Panc1 (cell line): ENCODE measurements around the gene MAP2K4.

Experiments
- POLR2AphosphoS5 ChIP-seq: IDR thresholded peaks from 2 replicates; pipeline ENCODE4 v1.6.1; 2012; ENCODE audit warnings: mild to moderate bottlenecking, low read depth, low read length, moderate library complexity
- SIN3A ChIP-seq: IDR thresholded peaks from 2 replicates; pipeline ENCODE4 v1.6.1; 2012; ENCODE audit warnings: low read depth, mild to moderate bottlenecking, low read length, moderate library complexity, borderline replicate concordance; ENCODE audit not compliant: insufficient read depth
- TCF7L2 ChIP-seq: IDR thresholded peaks from 2 replicates; pipeline ENCODE4 v1.6.1; 2011; ENCODE audit warnings: mild to moderate bottlenecking, low read depth, low read length, inconsistent platforms
- TF ChIP-seq, protein P1 (sequence below): fragments of 450-650 bp; IDR thresholded peaks from 2 replicates; pipeline ENCODE4 v1.5.1; 2017; ENCODE audit warnings: mild to moderate bottlenecking
- TF ChIP-seq, protein P2 (sequence below), 2 experiments: IDR thresholded peaks; 2 replicates each; pipeline ENCODE4 v1.6.1; 2011 to 2012; ENCODE audit warnings: low read depth in 2 of 2, control low read depth in 1 of 2, low read length in 1 of 2, mild to moderate bottlenecking in 1 of 2, moderate library complexity in 1 of 2; ENCODE audit not compliant: insufficient read depth in 1 of 2

DNA sequence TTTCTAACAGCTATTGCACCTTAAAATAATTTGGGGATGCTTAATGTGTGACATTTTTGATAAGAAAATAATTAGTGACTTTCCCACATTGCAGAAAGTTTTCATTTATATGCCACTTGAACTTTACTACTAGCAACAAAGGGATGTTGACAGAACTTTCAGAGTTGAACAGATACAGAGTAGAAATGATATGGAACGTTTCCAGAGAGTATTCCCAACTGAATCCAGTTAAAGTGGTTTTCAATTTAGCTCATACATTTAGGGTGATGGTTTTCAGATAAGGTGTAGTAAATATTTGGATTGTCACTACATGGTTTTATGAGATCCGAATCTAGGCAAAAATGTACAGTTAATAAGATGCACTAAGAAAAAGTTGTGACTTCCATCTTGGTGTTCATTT is 17.3 kb downstream of the MAP2K4 start:
- TF ChIP-seq, protein P1, sequence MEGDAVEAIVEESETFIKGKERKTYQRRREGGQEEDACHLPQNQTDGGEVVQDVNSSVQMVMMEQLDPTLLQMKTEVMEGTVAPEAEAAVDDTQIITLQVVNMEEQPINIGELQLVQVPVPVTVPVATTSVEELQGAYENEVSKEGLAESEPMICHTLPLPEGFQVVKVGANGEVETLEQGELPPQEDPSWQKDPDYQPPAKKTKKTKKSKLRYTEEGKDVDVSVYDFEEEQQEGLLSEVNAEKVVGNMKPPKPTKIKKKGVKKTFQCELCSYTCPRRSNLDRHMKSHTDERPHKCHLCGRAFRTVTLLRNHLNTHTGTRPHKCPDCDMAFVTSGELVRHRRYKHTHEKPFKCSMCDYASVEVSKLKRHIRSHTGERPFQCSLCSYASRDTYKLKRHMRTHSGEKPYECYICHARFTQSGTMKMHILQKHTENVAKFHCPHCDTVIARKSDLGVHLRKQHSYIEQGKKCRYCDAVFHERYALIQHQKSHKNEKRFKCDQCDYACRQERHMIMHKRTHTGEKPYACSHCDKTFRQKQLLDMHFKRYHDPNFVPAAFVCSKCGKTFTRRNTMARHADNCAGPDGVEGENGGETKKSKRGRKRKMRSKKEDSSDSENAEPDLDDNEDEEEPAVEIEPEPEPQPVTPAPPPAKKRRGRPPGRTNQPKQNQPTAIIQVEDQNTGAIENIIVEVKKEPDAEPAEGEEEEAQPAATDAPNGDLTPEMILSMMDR, result no peak
- TF ChIP-seq SIN3A (no peak), POLR2AphosphoS5 (no peak), TCF7L2 (no peak)
- TF ChIP-seq, protein P2, sequence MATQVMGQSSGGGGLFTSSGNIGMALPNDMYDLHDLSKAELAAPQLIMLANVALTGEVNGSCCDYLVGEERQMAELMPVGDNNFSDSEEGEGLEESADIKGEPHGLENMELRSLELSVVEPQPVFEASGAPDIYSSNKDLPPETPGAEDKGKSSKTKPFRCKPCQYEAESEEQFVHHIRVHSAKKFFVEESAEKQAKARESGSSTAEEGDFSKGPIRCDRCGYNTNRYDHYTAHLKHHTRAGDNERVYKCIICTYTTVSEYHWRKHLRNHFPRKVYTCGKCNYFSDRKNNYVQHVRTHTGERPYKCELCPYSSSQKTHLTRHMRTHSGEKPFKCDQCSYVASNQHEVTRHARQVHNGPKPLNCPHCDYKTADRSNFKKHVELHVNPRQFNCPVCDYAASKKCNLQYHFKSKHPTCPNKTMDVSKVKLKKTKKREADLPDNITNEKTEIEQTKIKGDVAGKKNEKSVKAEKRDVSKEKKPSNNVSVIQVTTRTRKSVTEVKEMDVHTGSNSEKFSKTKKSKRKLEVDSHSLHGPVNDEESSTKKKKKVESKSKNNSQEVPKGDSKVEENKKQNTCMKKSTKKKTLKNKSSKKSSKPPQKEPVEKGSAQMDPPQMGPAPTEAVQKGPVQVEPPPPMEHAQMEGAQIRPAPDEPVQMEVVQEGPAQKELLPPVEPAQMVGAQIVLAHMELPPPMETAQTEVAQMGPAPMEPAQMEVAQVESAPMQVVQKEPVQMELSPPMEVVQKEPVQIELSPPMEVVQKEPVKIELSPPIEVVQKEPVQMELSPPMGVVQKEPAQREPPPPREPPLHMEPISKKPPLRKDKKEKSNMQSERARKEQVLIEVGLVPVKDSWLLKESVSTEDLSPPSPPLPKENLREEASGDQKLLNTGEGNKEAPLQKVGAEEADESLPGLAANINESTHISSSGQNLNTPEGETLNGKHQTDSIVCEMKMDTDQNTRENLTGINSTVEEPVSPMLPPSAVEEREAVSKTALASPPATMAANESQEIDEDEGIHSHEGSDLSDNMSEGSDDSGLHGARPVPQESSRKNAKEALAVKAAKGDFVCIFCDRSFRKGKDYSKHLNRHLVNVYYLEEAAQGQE (IDR thresholded peaks at IDR 0.05; ENCODE audit: insufficient read depth in 1 of 2, low read depth in 2 of 2, low read length in 1 of 2), result no peak
